ENCODE data around the gene DRD3. TPM values are rescaled to one million over a fixed set of nuclear protein-coding genes. Genes with fewer than 3 reads are reported as not detected.

Gene DRD3
- total RNA-seq, 2 experiments from 2014 or later = not detected

DNA sequence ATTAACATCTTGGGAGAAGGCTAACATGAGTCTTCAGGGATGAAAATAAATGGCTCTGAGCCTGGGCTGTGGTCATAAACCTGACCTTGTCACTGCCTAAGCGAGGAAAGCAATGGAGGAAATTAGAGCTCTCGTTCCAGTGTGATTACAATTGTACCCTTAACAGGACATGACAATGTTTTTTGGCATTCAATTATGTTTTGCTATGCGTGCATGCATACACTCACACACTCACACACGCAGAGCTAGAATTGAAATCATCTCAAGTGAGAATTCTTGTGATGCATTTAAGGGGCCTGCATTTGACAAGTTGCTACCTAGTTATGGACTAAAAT is 34.4 kb upstream of the DRD3 start:
- ChIA-PET CTCF (interaction anchor here (0.5 to 3.1 kb wide), 19 partner anchors 9 to 209 kb away, joined by 3 to 26 read pairs (median 4); partner anchors contain the start of genes DRD3 and TIGIT), POLR2A (interaction anchor here (0.7 to 7.9 kb wide), 12 partner anchors 12 to 156 kb away, joined by 3 to 159 read pairs (median 4); partner anchors contain the start of gene TIGIT)
- H3K4me1 Mint-ChIP-seq (ENCODE audit: low read depth) = peaks cover 19% of the 10 kb centered on the region
- H3K27me3 Mint-ChIP-seq = no peaks in the 10 kb centered on the region
- intact Hi-C loops (cut with micrococcal nuclease) = loop anchor here (5.0 kb wide), 2 partner anchors 61 to 204 kb away; no protein-coding TSS in a partner anchor
- H3K36me3 Mint-ChIP-seq (ENCODE audit: low read depth) = peaks cover 3% of the 10 kb centered on the region
- DNase-seq = no peak
- no peak overlapping the region for H3K4me3 Mint-ChIP-seq
- no peak overlapping the region for H3K27ac Mint-ChIP-seq
- TF ChIP-seq, protein P1, sequence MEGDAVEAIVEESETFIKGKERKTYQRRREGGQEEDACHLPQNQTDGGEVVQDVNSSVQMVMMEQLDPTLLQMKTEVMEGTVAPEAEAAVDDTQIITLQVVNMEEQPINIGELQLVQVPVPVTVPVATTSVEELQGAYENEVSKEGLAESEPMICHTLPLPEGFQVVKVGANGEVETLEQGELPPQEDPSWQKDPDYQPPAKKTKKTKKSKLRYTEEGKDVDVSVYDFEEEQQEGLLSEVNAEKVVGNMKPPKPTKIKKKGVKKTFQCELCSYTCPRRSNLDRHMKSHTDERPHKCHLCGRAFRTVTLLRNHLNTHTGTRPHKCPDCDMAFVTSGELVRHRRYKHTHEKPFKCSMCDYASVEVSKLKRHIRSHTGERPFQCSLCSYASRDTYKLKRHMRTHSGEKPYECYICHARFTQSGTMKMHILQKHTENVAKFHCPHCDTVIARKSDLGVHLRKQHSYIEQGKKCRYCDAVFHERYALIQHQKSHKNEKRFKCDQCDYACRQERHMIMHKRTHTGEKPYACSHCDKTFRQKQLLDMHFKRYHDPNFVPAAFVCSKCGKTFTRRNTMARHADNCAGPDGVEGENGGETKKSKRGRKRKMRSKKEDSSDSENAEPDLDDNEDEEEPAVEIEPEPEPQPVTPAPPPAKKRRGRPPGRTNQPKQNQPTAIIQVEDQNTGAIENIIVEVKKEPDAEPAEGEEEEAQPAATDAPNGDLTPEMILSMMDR (IDR thresholded peaks at IDR 0.05) = no peak
- no peak for ATAC-seq
- peaks cover 9% of the 10 kb centered on the region for H3K9me3 Mint-ChIP-seq

DNA sequence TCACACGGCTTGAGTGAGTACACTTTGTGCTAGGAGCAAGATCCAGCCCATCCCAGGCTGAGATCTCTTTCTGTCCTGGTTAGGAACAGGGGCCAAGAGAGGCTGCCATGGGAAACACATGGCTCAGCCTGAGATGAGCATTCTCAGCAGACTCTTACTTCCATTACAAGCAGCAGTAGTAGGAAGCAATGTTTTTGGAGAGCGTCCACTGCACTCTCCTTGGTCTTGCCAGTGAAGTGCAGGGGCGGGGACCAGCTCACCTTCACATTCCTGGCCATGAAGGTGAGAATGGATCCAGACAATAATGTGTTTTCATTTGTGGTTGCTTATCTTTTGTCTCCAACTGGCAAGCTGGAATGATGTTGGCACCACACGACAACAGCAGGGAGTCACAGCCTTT is 33.8 kb upstream of the DRD3 start:
- Mint-ChIP-seq H3K27ac (no peak overlapping the region), H3K4me3 (no peak overlapping the region), H3K9me3 (peaks cover 9% of the 10 kb centered on the region), H3K27me3 (no peaks in the 10 kb centered on the region), H3K36me3 (ENCODE audit: low read depth) (peaks cover 3% of the 10 kb centered on the region), H3K4me1 (ENCODE audit: low read depth) (peaks cover 22% of the 10 kb centered on the region)
- TF ChIP-seq, protein P1 (IDR thresholded peaks at IDR 0.05) = no peak
- ChIA-PET CTCF (interaction anchor here (1.0 to 3.1 kb wide), 8 partner anchors 10 to 82 kb away, joined by 4 to 26 read pairs (median 8); partner anchors contain the start of genes DRD3 and TIGIT), POLR2A (interaction anchor here (0.9 to 7.9 kb wide), 7 partner anchors 13 to 155 kb away, joined by 3 to 159 read pairs (median 8); partner anchors contain the start of gene TIGIT)
- DNase-seq (no peak), ATAC-seq (no peak)
- intact Hi-C loops (cut with micrococcal nuclease) = loop anchor here (5.0 kb wide), 2 partner anchors 60 to 205 kb away; no protein-coding TSS in a partner anchor

DNA sequence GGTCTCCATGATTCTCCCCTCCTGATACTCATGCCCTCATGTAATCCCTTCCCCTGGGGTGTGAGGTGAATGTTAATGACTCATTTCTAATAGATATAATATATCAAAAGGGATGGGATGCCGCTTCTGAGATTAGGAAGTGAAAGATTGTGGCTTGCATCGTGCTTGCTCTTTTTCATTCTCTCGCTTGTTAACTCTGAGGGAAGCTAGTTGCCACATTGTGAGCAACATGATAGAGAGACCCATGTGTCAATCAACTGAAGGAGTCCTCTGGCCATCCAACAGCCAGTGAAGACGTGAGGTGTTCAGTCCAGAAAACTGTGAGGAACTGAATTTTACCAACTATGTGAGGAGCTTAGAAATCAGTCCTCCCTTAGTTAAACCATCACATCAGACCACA is 28.9 kb upstream of the DRD3 start:
- DNase-seq = no peak
- Mint-ChIP-seq H3K27ac (no peak overlapping the region), H3K4me1 (ENCODE audit: low read depth) (peaks cover 27% of the 10 kb centered on the region), H3K36me3 (ENCODE audit: low read depth) (peaks cover 3% of the 10 kb centered on the region), H3K27me3 (no peaks in the 10 kb centered on the region), H3K4me3 (no peak overlapping the region), H3K9me3 (peaks cover 5% of the 10 kb centered on the region)
- intact Hi-C loops (cut with micrococcal nuclease) = no loop called here
- TF ChIP-seq, protein P1 (IDR thresholded peaks at IDR 0.05) = no peak
- ATAC-seq = peak; percentile 58
- CTCF ChIA-PET = interaction anchor here (0.7 to 2.5 kb wide), 2 partner anchors 52 to 83 kb away, joined by 3 to 7 read pairs; no protein-coding TSS in a partner anchor
- POLR2A ChIA-PET = no interaction called here

DNA sequence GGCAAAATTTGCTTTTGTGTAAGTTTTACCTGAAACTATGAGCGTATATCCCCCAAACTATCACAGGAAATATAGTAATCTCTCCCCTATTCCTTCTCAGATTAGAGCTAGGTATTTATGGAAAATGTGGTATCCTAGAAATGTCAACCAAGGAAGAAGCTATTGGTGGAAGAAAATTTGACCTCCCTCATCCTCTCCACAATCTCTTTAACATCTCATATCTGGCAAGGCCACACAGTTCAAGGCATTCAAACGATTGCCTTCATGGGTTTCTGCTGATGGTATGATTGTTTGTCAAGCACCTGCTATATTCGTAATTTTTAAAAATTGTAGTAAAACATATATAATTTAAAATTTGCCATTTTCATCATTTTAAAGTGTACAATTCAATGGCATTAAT is 27.5 kb upstream of the DRD3 start:
- peaks cover 3% of the 10 kb centered on the region for H3K36me3 Mint-ChIP-seq (ENCODE audit: low read depth)

DNA sequence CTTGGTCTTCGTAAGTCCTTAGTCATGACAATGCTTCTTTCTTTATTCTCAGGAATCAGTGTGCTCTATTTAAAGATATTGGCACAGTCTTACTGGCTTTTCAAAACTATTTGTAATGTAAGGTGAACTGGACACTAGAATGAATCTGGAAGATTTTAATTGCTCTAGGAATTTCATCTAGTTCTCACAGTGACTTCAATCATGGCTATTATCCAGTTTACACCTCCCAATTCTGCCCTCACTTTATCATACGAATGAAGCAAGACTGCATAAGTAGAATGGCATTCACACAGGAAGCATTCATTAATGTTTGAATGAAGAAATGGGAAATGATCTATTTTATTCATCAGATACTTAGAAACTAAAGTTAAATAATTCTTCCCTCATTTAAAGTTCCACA is 26.7 kb upstream of the DRD3 start:
- TF ChIP-seq, protein P1 (IDR thresholded peaks at IDR 0.05) = no peak

More for the DNA sequence above, 27.5 kb upstream of the DRD3 start:
- ChIA-PET CTCF (interaction anchor here (0.6 kb wide), 1 partner anchor 472 kb away, joined by 3 read pairs; no protein-coding TSS in a partner anchor), POLR2A (no interaction called here)
- peaks cover 5% of the 10 kb centered on the region for H3K9me3 Mint-ChIP-seq
- H3K4me3 Mint-ChIP-seq = no peak overlapping the region
- intact Hi-C loops (cut with micrococcal nuclease) = no loop called here
- peak overlapping the region; percentile 23 for H3K27ac Mint-ChIP-seq
- DNase-seq (no peak), ATAC-seq (peak; percentile 20)
- no peaks in the 10 kb centered on the region for H3K27me3 Mint-ChIP-seq
- TF ChIP-seq, protein P1 (IDR thresholded peaks at IDR 0.05) = no peak
- H3K4me1 Mint-ChIP-seq (ENCODE audit: low read depth) = peaks cover 18% of the 10 kb centered on the region

More for the DNA sequence above, 26.7 kb upstream of the DRD3 start:
- H3K9me3 Mint-ChIP-seq = peaks cover 2% of the 10 kb centered on the region
- peaks cover 2% of the 10 kb centered on the region for H3K36me3 Mint-ChIP-seq (ENCODE audit: low read depth)
- intact Hi-C loops (cut with micrococcal nuclease) = no loop called here
- H3K4me1 Mint-ChIP-seq (ENCODE audit: low read depth) = peaks cover 18% of the 10 kb centered on the region
- no peaks in the 10 kb centered on the region for H3K27me3 Mint-ChIP-seq
- DNase-seq (no peak), ATAC-seq (no peak)
- ChIA-PET CTCF (interaction anchor here (0.7 to 1.3 kb wide), 2 partner anchors 13 to 54 kb away, joined by 3 to 4 read pairs; no protein-coding TSS in a partner anchor), POLR2A (no interaction called here)
- no peak overlapping the region for H3K4me3 Mint-ChIP-seq
- H3K27ac Mint-ChIP-seq = no peak overlapping the region
